IMR-90 (cell line): Measurements from ENCODE around the gene MSH4. TPM values are rescaled to one million over a fixed set of nuclear protein-coding genes. Genes with fewer than 3 reads are reported as not detected.
"Not testable (repeated sequence)": the region's sequence is repeated elsewhere in the genome, so short reads cannot be mapped to it uniquely, and the experiment has no call there.

Experiments used
- ATAC-seq: fragments of 200-7000 bp; cut with Tn5 transposase; 2 replicates; pipeline ENCODE4 v1.9.1; 2020; ENCODE audit warnings: low read depth, mild to moderate bottlenecking, moderate library complexity
- BruUV-seq: library from RNA; stranded (reverse); fragments of 400-500 nt; replicated peaks from 2 replicates; lab custom pipeline; 2021; lab: Mats Ljungman, UMichigan
- CTCF ChIA-PET: fragments of 300-600 bp; formaldehyde crosslinking; extraction: SDS; loops from one replicate; lab custom pipeline; 2021; ENCODE audit warnings: antibody characterized with exemption; lab: Yijun Ruan, JAX
- POLR2A ChIA-PET: fragments of 300-600 bp; sonication (Branson Sonifier 250); formaldehyde crosslinking; loops from one replicate; lab custom pipeline; 2022; ENCODE audit warnings: antibody characterized with exemption; ENCODE audit not compliant: unreplicated experiment; lab: Charles Lee
- DNase-seq: peaks from one replicate; pipeline ENCODE4 v3.0.0; 2013
- H2AFZ ChIP-seq: replicated peaks from 2 replicates; pipeline ENCODE3; 2013; ENCODE audit warnings: low read length, mild to moderate bottlenecking; ENCODE audit not compliant: poor library complexity
- H2AK5ac ChIP-seq: 2 replicates; pipeline ENCODE4 v1.6.1; 2013; ENCODE audit warnings: low read depth, low read length, inconsistent platforms
- H2AK9ac ChIP-seq: replicated peaks from 2 replicates; pipeline ENCODE3; 2013; ENCODE audit warnings: mild to moderate bottlenecking, low read depth, low read length, moderate library complexity; ENCODE audit not compliant: poor library complexity
- H2BK120ac ChIP-seq: 2 replicates; pipeline ENCODE4 v1.6.1; 2013; ENCODE audit warnings: low read depth, low read length, inconsistent platforms
- H2BK15ac ChIP-seq: 3 replicates; pipeline ENCODE4 v1.6.1; 2013; ENCODE audit warnings: low read depth, low read length, inconsistent platforms
- H2BK20ac ChIP-seq: 2 replicates; pipeline ENCODE4 v1.6.1; 2013; ENCODE audit warnings: low read depth, mild to moderate bottlenecking, inconsistent platforms, low read length, moderate library complexity
- H2BK5ac ChIP-seq: 2 replicates; pipeline ENCODE4 v1.6.1; 2013; ENCODE audit warnings: mild to moderate bottlenecking, low read depth, low read length, inconsistent platforms; ENCODE audit not compliant: poor library complexity, severe bottlenecking
- H3K14ac ChIP-seq: replicated peaks from 2 replicates; pipeline ENCODE4 v1.6.1; 2013; ENCODE audit warnings: low read depth, low read length, inconsistent platforms
- H3K18ac ChIP-seq: 2 replicates; pipeline ENCODE4 v1.6.1; 2013; ENCODE audit warnings: low read depth, low read length, control low read depth
- H3K23ac ChIP-seq: 2 replicates; pipeline ENCODE4 v1.6.1; 2013; ENCODE audit warnings: low read depth, low read length, inconsistent platforms
- H3K27ac ChIP-seq: 2 replicates; pipeline ENCODE4 v1.5.1; 2013; ENCODE audit warnings: mild to moderate bottlenecking, control low read depth, low read length; ENCODE audit not compliant: insufficient read depth
- H3K27me3 ChIP-seq: 2 replicates; pipeline ENCODE4 v1.6.1; 2013; ENCODE audit warnings: low read length; ENCODE audit not compliant: control insufficient read depth, insufficient read depth
- H3K36me3 ChIP-seq: 2 replicates; pipeline ENCODE4 v1.6.1; 2013; ENCODE audit warnings: low read length, mixed read lengths; ENCODE audit not compliant: control insufficient read depth, insufficient read depth
- H3K4ac ChIP-seq: 2 replicates; pipeline ENCODE4 v1.6.1; 2013; ENCODE audit warnings: low read depth, low read length, inconsistent platforms
- H3K4me1 ChIP-seq: 2 replicates; pipeline ENCODE4 v1.6.1; 2013; ENCODE audit warnings: low read length, mixed read lengths; ENCODE audit not compliant: control insufficient read depth, insufficient read depth
- H3K4me2 ChIP-seq: 2 replicates; pipeline ENCODE4 v1.6.1; 2013; ENCODE audit warnings: low read depth, mild to moderate bottlenecking, control low read depth, low read length, moderate library complexity
- H3K4me3 ChIP-seq: 2 replicates; pipeline ENCODE4 v1.5.1; 2013; ENCODE audit warnings: low read depth, mild to moderate bottlenecking, control low read depth, low read length, moderate library complexity; ENCODE audit not compliant: insufficient read depth
- H3K56ac ChIP-seq: 2 replicates; pipeline ENCODE4 v1.6.1; 2013; ENCODE audit warnings: low read length, inconsistent platforms; ENCODE audit not compliant: insufficient read depth; ENCODE audit errors: extremely low read depth
- H3K79me1 ChIP-seq, 2 experiments: 2 replicates each; pipeline ENCODE4 v1.6.1; 2013; ENCODE audit warnings: low read length in 2 of 2, inconsistent platforms in 1 of 2, low read depth in 1 of 2
- H3K9ac ChIP-seq: 2 replicates; pipeline ENCODE4 v1.6.1; 2013; ENCODE audit warnings: low read depth, low read length, control low read depth
- H3K9me1 ChIP-seq: 2 replicates; pipeline ENCODE4 v1.6.1; 2013; ENCODE audit warnings: low read length, inconsistent platforms; ENCODE audit not compliant: insufficient read depth
- H3K9me3 ChIP-seq: 2 replicates; pipeline ENCODE4 v1.6.1; 2013; ENCODE audit warnings: low read length; ENCODE audit not compliant: control insufficient read depth, insufficient read depth
- H4K20me1 ChIP-seq: 2 replicates; pipeline ENCODE4 v1.6.1; 2013; ENCODE audit warnings: low read length, inconsistent platforms; ENCODE audit not compliant: insufficient read depth
- H4K5ac ChIP-seq: 2 replicates; pipeline ENCODE4 v1.6.1; 2013; ENCODE audit warnings: mild to moderate bottlenecking, low read depth, low read length, control low read depth
- H4K8ac ChIP-seq, 2 experiments: 2 replicates each; pipeline ENCODE4 v1.6.1; 2013; ENCODE audit warnings: low read depth in 2 of 2, low read length in 2 of 2, control low read depth in 1 of 2, inconsistent platforms in 1 of 2
- H4K91ac ChIP-seq: 2 replicates; pipeline ENCODE4 v1.6.1; 2013; ENCODE audit warnings: low read depth, low read length, inconsistent platforms; ENCODE audit not compliant: insufficient read depth
- CEBPB ChIP-seq: IDR thresholded peaks from 2 replicates; pipeline ENCODE4 v1.6.1; 2012; ENCODE audit warnings: low read depth, low read length, improper control_type of control experiment
- RCOR1 ChIP-seq: IDR thresholded peaks from 2 replicates; pipeline ENCODE4 v1.6.1; 2012; ENCODE audit warnings: mild to moderate bottlenecking, low read length, improper control_type of control experiment; ENCODE audit not compliant: insufficient replicate concordance
- USF2 ChIP-seq: fragments of 150-350 bp; IDR thresholded peaks from 2 replicates; pipeline ENCODE4 v1.6.1; 2017; ENCODE audit warnings: mild to moderate bottlenecking, antibody characterized with exemption, low read length, low read depth
- WGBS, 2 experiments: methylation state at CpG; one replicate each; pipeline versions ENCODE4 v1.1.5 to v1.1.7; 2013; ENCODE audit warnings: missing lambda C conversion rate in 2 of 2; ENCODE audit not compliant: insufficient read length in 1 of 2; ENCODE audit errors: extremely low coverage in 2 of 2; 5-methylcytosine and 5-hydroxymethylcytosine counted together
- dilution Hi-C: fragments of 300-500 bp; cut with HindIII; formaldehyde crosslinking; loops from one replicate; pipeline ENCODE4 v1.14.3; 2018; ENCODE audit warnings: low sequenced_read_pairs; ENCODE audit not compliant: unreplicated experiment
- in situ Hi-C: fragments of 300-500 bp; cut with MboI; formaldehyde crosslinking; loops from 3 replicates; pipeline ENCODE4 v1.14.3; 2019; ENCODE audit warnings: low sequenced_read_pairs, inconsistent platforms, mixed read lengths
- intact Hi-C: fragments of 100-400 bp; cut with micrococcal nuclease; formaldehyde crosslinking; loops from 2 replicates; pipeline ENCODE4 v1.10.0; 2022
- polyA plus RNA-seq, 3 experiments: library from polyadenylated mRNA; depleted of rRNA; stranded (reverse); fragments of >200 nt; gene quantifications; 2 replicates each; pipeline ENCODE4 v1.2.3, GENCODE V29; 2012; ENCODE audit warnings: low replicate concordance in 1 of 3
- total RNA-seq: library from RNA; depleted of rRNA; stranded (reverse); fragments of >200 nt; gene quantifications from 2 replicates; pipeline ENCODE4 v1.2.3, GENCODE V29; 2012

Gene MSH4
- total and polyA plus RNA-seq, 2 of the 4 experiments (the other 2 are of a cell fraction): under 0.01 to 0.02 TPM

GRCh38 chr1:75797606-75798216 is 1.0 kb downstream of the MSH4 start:
- Histone ChIP-seq H4K5ac (no peak overlapping the region), H2BK20ac (no peak overlapping the region), H3K14ac (no peak overlapping the region), H2BK5ac (no peak overlapping the region), H3K9ac (no peak overlapping the region), H2AK9ac (no peak overlapping the region), H3K27ac (no peak overlapping the region), H2BK15ac (no peak overlapping the region), H3K23ac (no peak overlapping the region), H3K36me3 (peaks cover 33% of the 10 kb centered on the region), H3K4ac (no peak overlapping the region), H3K9me1 (0 out of 2 replicates have a peak, but pooled peaks cover 2% of the 10 kb centered on the region), H3K18ac (no peak overlapping the region), H3K4me3 (no peak overlapping the region), H3K56ac (no peak overlapping the region), H3K79me1 (peaks cover 0 to 11% of the 10 kb centered on the region in 2 experiments; a peak in 1 of 4 replicates), H2AFZ (no peak overlapping the region), H3K9me3 (no peaks in the 10 kb centered on the region), H4K8ac (no peak overlapping the region), H4K20me1 (peaks cover 26% of the 10 kb centered on the region), H4K91ac (no peak overlapping the region), H2AK5ac (no peak overlapping the region), H3K27me3 (no peaks in the 10 kb centered on the region), H2BK120ac (no peak overlapping the region), H3K4me1 (no peaks in the 10 kb centered on the region), H3K4me2 (no peak overlapping the region)
- ChIA-PET CTCF (no interaction called here), POLR2A (no interaction called here)
- intact Hi-C loops: loop anchor here (10.0 kb wide), 1 partner anchor 533 kb away; no protein-coding TSS in a partner anchor
- 100% methylated on average over 1 of the region's 13 CpGs; no CpG with 5 or more reads in 1 of the 2 experiments for WGBS, 2 experiments
- no TSS peak for BruUV-seq
- in situ Hi-C loops: loop anchor here (10.0 kb wide), 1 partner anchor 277 kb away; the partner anchor contains the start of gene ST6GALNAC3
- DNase-seq (no peak), ATAC-seq (no peak)
- dilution Hi-C loops: no loop called here
- no peak for TF ChIP-seq RCOR1
- TF ChIP-seq CEBPB: peak; percentile 61; the same call in 1 of the 2 replicates
- no peak for TF ChIP-seq USF2

- H3K4me1 ChIP-seq, dilution Hi-C loops, H2BK5ac ChIP-seq, H3K79me1 ChIP-seq, H3K4me3 ChIP-seq, H3K27ac ChIP-seq, H4K5ac ChIP-seq, H3K14ac ChIP-seq, H3K4ac ChIP-seq, H2BK15ac ChIP-seq, H4K20me1 ChIP-seq, H2AFZ ChIP-seq, H4K8ac ChIP-seq, H3K9ac ChIP-seq, H3K23ac ChIP-seq, intact Hi-C loops, DNase-seq, H2AK9ac ChIP-seq, H3K18ac ChIP-seq, H2AK5ac ChIP-seq, ATAC-seq, H3K4me2 ChIP-seq, H3K9me3 ChIP-seq, H3K27me3 ChIP-seq, H3K9me1 ChIP-seq, H2BK120ac ChIP-seq, H2BK20ac ChIP-seq, in situ Hi-C loops, H3K56ac ChIP-seq, BruUV-seq, POLR2A ChIA-PET, H4K91ac ChIP-seq: not testable (repeated sequence)
- peaks cover 13% of the 10 kb centered on the region for H3K36me3 ChIP-seq
- WGBS, 2 experiments: no CpG with 5 or more reads among the region's 2 CpGs
- CTCF ChIA-PET: interaction anchor here (0.6 kb wide), 1 partner anchor 15 kb away, joined by 3 read pairs; no protein-coding TSS in a partner anchor
Observed at GRCh38 chr1:75801480-75801879, 4.8 kb downstream of the MSH4 start.
